ENCODE results near the gene ITLN2.

DNA sequence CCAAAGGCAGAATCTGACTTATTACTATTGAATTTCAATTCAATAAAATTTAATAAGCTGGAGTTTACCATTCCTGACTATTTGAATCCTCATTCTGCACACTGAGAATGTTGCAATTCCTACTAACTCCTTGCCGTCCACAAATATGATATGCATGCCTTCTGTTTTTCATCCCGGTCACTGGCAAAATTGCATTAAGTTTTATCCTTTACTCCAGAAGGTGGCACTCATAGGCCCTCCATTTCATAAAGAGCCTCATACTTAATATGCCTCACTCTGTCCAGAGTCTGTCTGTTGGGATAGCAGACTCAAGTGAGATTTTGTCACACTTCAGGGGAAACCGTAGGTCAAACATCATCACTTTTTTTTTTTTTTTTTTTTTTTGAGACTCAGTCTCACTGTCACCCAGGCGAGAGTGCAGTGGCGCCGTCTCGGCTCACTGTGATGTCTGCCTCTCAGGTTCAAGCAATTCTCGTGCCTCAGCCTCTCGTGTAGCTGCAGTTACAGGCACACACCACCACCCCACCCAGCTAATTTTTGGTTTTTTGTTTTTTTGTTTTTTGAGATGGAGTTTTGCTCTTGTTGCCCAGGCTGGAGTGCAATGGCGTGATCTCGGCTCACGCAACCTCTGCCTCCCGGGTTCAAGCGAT lies 39.1 kb upstream of the ITLN2 start:
- TF ChIP-seq POLR2A (IDR thresholded peaks at IDR 0.05): no peak
- TF ChIP-seq, protein P1, sequence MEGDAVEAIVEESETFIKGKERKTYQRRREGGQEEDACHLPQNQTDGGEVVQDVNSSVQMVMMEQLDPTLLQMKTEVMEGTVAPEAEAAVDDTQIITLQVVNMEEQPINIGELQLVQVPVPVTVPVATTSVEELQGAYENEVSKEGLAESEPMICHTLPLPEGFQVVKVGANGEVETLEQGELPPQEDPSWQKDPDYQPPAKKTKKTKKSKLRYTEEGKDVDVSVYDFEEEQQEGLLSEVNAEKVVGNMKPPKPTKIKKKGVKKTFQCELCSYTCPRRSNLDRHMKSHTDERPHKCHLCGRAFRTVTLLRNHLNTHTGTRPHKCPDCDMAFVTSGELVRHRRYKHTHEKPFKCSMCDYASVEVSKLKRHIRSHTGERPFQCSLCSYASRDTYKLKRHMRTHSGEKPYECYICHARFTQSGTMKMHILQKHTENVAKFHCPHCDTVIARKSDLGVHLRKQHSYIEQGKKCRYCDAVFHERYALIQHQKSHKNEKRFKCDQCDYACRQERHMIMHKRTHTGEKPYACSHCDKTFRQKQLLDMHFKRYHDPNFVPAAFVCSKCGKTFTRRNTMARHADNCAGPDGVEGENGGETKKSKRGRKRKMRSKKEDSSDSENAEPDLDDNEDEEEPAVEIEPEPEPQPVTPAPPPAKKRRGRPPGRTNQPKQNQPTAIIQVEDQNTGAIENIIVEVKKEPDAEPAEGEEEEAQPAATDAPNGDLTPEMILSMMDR (IDR thresholded peaks at IDR 0.05): peak in 2 of 3 donors; percentile 22 to 40
